DOHH2 (cell line): ENCODE measurements around the gene SPAG6.

ENCODE experiments used
- CTCF ChIP-seq: fragments of 200-600 bp; sonication (generic); IDR thresholded peaks from one replicate; pipeline ENCODE4 v1.5.1; 2014; ENCODE audit warnings: antibody characterized with exemption, mild to moderate bottlenecking, low read depth, low read length; ENCODE audit not compliant: poor library complexity, severe bottlenecking
- EZH2phosphoT487 ChIP-seq: fragments of 200-600 bp; sonication (generic); IDR thresholded peaks from 2 replicates; pipeline ENCODE4 v1.6.1; 2017; ENCODE audit warnings: borderline replicate concordance, mild to moderate bottlenecking, antibody characterized with exemption, low read length, moderate library complexity, mixed read lengths

DNA sequence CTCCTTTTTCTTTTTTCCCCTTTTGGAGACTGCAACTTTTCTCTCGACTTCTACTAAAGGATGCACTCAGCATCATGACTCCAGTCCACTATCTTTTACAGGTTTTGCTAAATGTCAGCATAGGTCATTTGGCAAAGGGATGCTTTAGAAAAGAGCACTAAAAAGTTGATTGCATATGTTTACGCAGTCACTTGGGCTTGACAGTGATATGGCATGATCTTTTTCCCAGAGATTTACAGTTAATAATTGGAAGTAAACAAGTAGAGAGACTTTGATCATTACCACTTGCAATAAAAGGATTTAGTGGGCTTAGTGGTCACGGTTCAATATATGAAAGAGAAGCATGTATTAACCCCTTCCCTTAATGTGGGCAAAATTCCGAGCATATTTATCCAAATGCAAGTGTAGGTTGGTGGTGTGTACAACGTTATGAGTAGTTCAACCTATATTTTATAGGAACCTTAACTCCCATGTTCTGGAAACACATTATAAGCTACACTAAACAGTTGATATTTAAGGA is 22.6 kb upstream of the SPAG6 start:
- TF ChIP-seq CTCF, result no peak
- no peak; the same call in 1 of the 2 replicates for TF ChIP-seq EZH2phosphoT487
